ENCODE data around the gene NKAIN1.

The NKAIN1 gene

DNA sequence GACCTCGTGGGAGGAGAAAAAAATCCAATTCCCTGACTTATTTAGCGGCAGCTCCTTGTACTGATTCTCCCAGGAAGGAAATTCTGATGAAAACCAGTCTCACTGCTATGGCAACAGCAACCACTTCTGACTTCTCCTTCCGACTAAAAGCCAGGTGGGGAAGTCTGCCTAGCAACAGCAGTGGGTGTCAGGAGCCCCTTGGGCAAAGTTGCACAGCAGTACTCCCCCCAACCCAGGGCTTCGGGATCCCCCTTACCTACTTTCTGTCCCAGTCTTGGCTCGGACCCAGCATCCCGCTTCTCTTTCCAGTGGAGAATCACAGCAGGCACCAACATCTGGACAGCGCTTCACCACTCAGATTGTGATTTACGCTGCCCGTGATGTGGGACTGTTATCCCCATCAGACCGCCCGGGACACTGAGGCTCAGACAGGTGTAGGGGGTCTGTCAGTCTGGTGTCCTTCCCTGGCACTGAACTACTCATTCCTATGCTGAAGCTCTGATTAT is 24.6 kb downstream of the NKAIN1 start:
- Histone ChIP-seq H3K4me3 (ENCODE audit: low read length) (no peak overlapping the region), H3K27ac (ENCODE audit: low read length) (no peak overlapping the region), H3K36me3 (replicated peaks; ENCODE audit: low read depth, low read length) (no peaks in the 10 kb centered on the region), H3K27me3 (ENCODE audit: low read depth, low read length) (no peaks in the 10 kb centered on the region), H3K79me2 (ENCODE audit: low read length) (no peaks in the 10 kb centered on the region), H3K9me3 (ENCODE audit: insufficient read depth, low read length) (no peaks in the 10 kb centered on the region), H3K9ac (ENCODE audit: low read length) (no peak overlapping the region), H3K4me2 (ENCODE audit: low read length) (no peak overlapping the region), H3K4me1 (ENCODE audit: low read length) (no peaks in the 10 kb centered on the region), H4K20me1 (ENCODE audit: insufficient read depth, low read length) (no peaks in the 10 kb centered on the region), H2AFZ (ENCODE audit: low read depth, low read length) (no peak overlapping the region)
- TF ChIP-seq EZH2phosphoT487 (IDR thresholded peaks at IDR 0.05; ENCODE audit: low read depth), result no peak
- TF ChIP-seq, protein P1, sequence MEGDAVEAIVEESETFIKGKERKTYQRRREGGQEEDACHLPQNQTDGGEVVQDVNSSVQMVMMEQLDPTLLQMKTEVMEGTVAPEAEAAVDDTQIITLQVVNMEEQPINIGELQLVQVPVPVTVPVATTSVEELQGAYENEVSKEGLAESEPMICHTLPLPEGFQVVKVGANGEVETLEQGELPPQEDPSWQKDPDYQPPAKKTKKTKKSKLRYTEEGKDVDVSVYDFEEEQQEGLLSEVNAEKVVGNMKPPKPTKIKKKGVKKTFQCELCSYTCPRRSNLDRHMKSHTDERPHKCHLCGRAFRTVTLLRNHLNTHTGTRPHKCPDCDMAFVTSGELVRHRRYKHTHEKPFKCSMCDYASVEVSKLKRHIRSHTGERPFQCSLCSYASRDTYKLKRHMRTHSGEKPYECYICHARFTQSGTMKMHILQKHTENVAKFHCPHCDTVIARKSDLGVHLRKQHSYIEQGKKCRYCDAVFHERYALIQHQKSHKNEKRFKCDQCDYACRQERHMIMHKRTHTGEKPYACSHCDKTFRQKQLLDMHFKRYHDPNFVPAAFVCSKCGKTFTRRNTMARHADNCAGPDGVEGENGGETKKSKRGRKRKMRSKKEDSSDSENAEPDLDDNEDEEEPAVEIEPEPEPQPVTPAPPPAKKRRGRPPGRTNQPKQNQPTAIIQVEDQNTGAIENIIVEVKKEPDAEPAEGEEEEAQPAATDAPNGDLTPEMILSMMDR (IDR thresholded peaks at IDR 0.05; ENCODE audit: low read depth, low read length), result no peak

DNA sequence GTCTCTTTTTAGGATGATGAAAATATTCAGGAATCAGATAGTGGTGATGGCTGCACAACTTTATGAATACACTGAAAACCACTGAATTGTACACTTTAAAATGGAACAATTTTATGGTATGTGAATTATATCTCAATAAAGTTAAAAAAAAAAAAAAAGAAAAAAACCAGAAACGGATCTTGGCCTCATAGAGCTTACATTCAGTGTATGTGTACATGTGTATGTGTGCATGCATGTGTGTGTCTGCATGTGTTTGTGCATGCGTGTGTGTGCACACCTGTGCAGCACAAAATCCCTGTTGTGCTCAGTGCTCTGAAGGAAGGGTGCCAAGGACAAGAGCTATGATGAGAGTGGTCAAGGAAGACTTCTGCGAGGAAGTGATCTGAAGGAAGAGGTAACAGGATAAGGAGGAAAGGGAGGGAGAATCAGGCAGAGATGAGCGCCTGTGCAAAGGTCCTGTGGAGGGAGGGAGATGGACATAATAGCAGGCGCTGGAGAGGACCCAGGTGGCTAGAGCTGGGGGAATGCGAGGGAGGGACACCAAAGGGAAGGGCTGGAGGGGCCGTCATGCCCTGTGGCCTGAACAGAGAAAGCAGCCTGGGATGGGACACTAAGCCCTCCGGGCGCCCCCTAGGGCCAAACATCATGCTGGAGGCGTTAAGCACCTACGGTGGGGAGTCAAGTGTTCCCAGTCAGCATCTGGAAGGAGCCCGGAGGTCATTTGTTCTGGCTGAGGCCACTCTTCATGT is 25.2 kb downstream of the NKAIN1 start:
- TF ChIP-seq, protein P1 (IDR thresholded peaks at IDR 0.05; ENCODE audit: low read depth, low read length), result no peak
- no peak for TF ChIP-seq EZH2phosphoT487 (IDR thresholded peaks at IDR 0.05; ENCODE audit: low read depth)
- Histone ChIP-seq H3K4me1 (ENCODE audit: low read length) (no peaks in the 10 kb centered on the region), H3K36me3 (replicated peaks; ENCODE audit: low read depth, low read length) (no peaks in the 10 kb centered on the region), H3K4me2 (ENCODE audit: low read length) (no peak overlapping the region), H2AFZ (ENCODE audit: low read depth, low read length) (no peak overlapping the region), H3K9ac (ENCODE audit: low read length) (no peak overlapping the region), H3K9me3 (ENCODE audit: insufficient read depth, low read length) (no peaks in the 10 kb centered on the region), H4K20me1 (ENCODE audit: insufficient read depth, low read length) (no peaks in the 10 kb centered on the region), H3K4me3 (ENCODE audit: low read length) (no peak overlapping the region), H3K79me2 (ENCODE audit: low read length) (no peaks in the 10 kb centered on the region), H3K27ac (ENCODE audit: low read length) (no peak overlapping the region), H3K27me3 (ENCODE audit: low read depth, low read length) (no peaks in the 10 kb centered on the region)

DNA sequence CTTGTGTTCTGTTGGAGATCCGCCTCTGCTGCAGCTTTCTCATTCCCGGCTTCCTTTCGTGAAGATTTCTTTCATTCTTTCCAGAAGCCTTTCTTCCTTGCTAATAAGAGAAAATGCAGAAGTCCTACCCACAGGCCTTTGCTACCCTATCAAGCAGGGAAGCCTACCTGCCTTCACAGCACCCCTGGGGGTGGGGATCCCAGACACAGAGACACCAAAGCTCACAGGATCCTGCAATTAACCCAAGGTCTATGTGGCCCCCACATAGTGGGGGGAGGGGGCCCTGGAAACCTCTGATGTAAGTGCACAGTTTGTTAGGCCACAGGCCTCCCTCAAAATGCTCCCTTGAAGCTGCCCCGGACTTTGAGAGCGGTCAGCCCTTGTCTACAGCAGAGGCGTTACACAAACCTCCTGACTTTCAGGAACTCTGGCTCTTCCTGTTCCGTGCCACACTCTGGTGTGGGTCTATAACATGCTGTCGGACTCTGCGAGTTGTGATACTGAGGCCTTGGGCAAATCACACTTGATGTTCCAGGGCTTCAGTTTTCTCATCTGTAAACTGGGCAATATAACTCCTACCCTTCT is 31.2 kb downstream of the NKAIN1 start:
- Histone ChIP-seq H3K4me1 (ENCODE audit: low read length) (no peaks in the 10 kb centered on the region), H3K79me2 (ENCODE audit: low read length) (no peaks in the 10 kb centered on the region), H3K9ac (ENCODE audit: low read length) (no peak overlapping the region), H3K4me2 (ENCODE audit: low read length) (no peak overlapping the region), H3K27ac (ENCODE audit: low read length) (no peak overlapping the region), H3K9me3 (ENCODE audit: insufficient read depth, low read length) (no peaks in the 10 kb centered on the region), H3K27me3 (ENCODE audit: low read depth, low read length) (no peaks in the 10 kb centered on the region), H4K20me1 (ENCODE audit: insufficient read depth, low read length) (no peaks in the 10 kb centered on the region), H2AFZ (ENCODE audit: low read depth, low read length) (no peak overlapping the region), H3K4me3 (ENCODE audit: low read length) (no peak overlapping the region), H3K36me3 (replicated peaks; ENCODE audit: low read depth, low read length) (no peaks in the 10 kb centered on the region)
- TF ChIP-seq, protein P1 (IDR thresholded peaks at IDR 0.05; ENCODE audit: low read depth, low read length), result no peak
- TF ChIP-seq EZH2phosphoT487 (IDR thresholded peaks at IDR 0.05; ENCODE audit: low read depth), result no peak

DNA sequence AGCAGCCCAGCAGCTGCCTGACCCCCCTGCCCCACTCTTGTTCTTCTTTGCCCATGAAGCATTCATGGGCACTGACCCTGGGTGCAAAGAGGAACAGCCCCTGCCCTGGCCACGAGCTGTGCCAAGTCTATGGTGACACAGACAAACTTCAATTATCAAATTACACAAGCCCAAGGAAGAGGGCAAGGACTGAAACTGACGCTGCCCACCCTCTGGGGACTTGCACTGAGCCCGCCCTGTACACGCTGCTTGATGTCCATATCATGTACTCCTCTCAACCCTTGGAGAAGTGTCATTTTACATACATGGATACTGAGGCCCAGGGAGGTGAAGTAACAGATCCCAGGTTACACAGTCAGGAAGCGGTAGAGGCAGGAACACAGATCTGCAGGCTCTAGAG is 32.1 kb downstream of the NKAIN1 start:
- H3K36me3 ChIP-seq (replicated peaks; ENCODE audit: low read depth, low read length), result no peaks in the 10 kb centered on the region
- TF ChIP-seq, protein P1 (IDR thresholded peaks at IDR 0.05; ENCODE audit: low read depth, low read length), result no peak
- no peak for TF ChIP-seq EZH2phosphoT487 (IDR thresholded peaks at IDR 0.05; ENCODE audit: low read depth)
- H3K4me3 ChIP-seq (ENCODE audit: low read length), result no peak overlapping the region
- H3K4me2 ChIP-seq (ENCODE audit: low read length), result no peak overlapping the region
- H2AFZ ChIP-seq (ENCODE audit: low read depth, low read length), result no peak overlapping the region
- no peaks in the 10 kb centered on the region for H3K79me2 ChIP-seq (ENCODE audit: low read length)
- no peaks in the 10 kb centered on the region for H3K4me1 ChIP-seq (ENCODE audit: low read length)
- H4K20me1 ChIP-seq (ENCODE audit: insufficient read depth, low read length), result no peaks in the 10 kb centered on the region
- H3K9me3 ChIP-seq (ENCODE audit: insufficient read depth, low read length), result no peaks in the 10 kb centered on the region
- no peak overlapping the region for H3K27ac ChIP-seq (ENCODE audit: low read length)
- no peak overlapping the region for H3K9ac ChIP-seq (ENCODE audit: low read length)
- H3K27me3 ChIP-seq (ENCODE audit: low read depth, low read length), result no peaks in the 10 kb centered on the region
